ENCODE data around the gene MORC4.

Gene MORC4

GRCh38 chrX:107000013-107000515 lies at the start of gene MORC4:
Gene MORC4 (minus strand): TSS chrX:107000212. CDS start chrX:106999969, 243 bp downstream.
- TF ChIP-seq GATA3 (IDR thresholded peaks at IDR 0.05; ENCODE audit: low read depth, low read length): no peak
- no peak for TF ChIP-seq GATA2 (IDR thresholded peaks at IDR 0.05; ENCODE audit: low read depth, low read length)

GRCh38 chrX:107047622-107048021 lies 47.6 kb upstream of the MORC4 start:
- no peak for TF ChIP-seq GATA3 (IDR thresholded peaks at IDR 0.05; ENCODE audit: low read depth, low read length)
- TF ChIP-seq GATA2 (IDR thresholded peaks at IDR 0.05; ENCODE audit: low read depth, low read length): no peak

- no peak for TF ChIP-seq GATA2 (IDR thresholded peaks at IDR 0.05; ENCODE audit: low read depth, low read length)
- TF ChIP-seq GATA3 (IDR thresholded peaks at IDR 0.05; ENCODE audit: low read depth, low read length): no peak
Observed at GRCh38 chrX:107029752-107030151, 29.7 kb upstream of the MORC4 start.

- TF ChIP-seq GATA2 (IDR thresholded peaks at IDR 0.05; ENCODE audit: low read depth, low read length): no peak
- no peak for TF ChIP-seq GATA3 (IDR thresholded peaks at IDR 0.05; ENCODE audit: low read depth, low read length)
Observed at GRCh38 chrX:107025545-107025944, 25.5 kb upstream of the MORC4 start.

- no peak for TF ChIP-seq GATA2 (IDR thresholded peaks at IDR 0.05; ENCODE audit: low read depth, low read length)
- TF ChIP-seq GATA3 (IDR thresholded peaks at IDR 0.05; ENCODE audit: low read depth, low read length): no peak
Observed at GRCh38 chrX:107014936-107015335, 14.9 kb upstream of the MORC4 start.

- no peak for TF ChIP-seq GATA2 (IDR thresholded peaks at IDR 0.05; ENCODE audit: low read depth, low read length)
- no peak for TF ChIP-seq GATA3 (IDR thresholded peaks at IDR 0.05; ENCODE audit: low read depth, low read length)
Observed at GRCh38 chrX:107008034-107008433, 8.0 kb upstream of the MORC4 start.

- no peak for TF ChIP-seq GATA2 (IDR thresholded peaks at IDR 0.05; ENCODE audit: low read depth, low read length)
- no peak for TF ChIP-seq GATA3 (IDR thresholded peaks at IDR 0.05; ENCODE audit: low read depth, low read length)
Observed at GRCh38 chrX:106999002-106999975, 723 bp downstream of the MORC4 start.

- no peak for TF ChIP-seq GATA3 (IDR thresholded peaks at IDR 0.05; ENCODE audit: low read depth, low read length)
- no peak for TF ChIP-seq GATA2 (IDR thresholded peaks at IDR 0.05; ENCODE audit: low read depth, low read length)
Observed at GRCh38 chrX:106997611-106998010, 2.4 kb downstream of the MORC4 start.

- TF ChIP-seq GATA2 (IDR thresholded peaks at IDR 0.05; ENCODE audit: low read depth, low read length) (no peak), GATA3 (IDR thresholded peaks at IDR 0.05; ENCODE audit: low read depth, low read length) (no peak)
Observed at GRCh38 chrX:106995678-106996077, 4.3 kb downstream of the MORC4 start.

- TF ChIP-seq GATA2 (IDR thresholded peaks at IDR 0.05; ENCODE audit: low read depth, low read length) (no peak), GATA3 (IDR thresholded peaks at IDR 0.05; ENCODE audit: low read depth, low read length) (no peak)
Observed at GRCh38 chrX:106987488-106987887, 12.5 kb downstream of the MORC4 start.

GRCh38 chrX:106980952-106981626 lies 18.9 kb downstream of the MORC4 start:
- no peak for TF ChIP-seq GATA3 (IDR thresholded peaks at IDR 0.05; ENCODE audit: low read depth, low read length)

GRCh38 chrX:106976416-106976815 lies 23.6 kb downstream of the MORC4 start:
- TF ChIP-seq GATA2 (IDR thresholded peaks at IDR 0.05; ENCODE audit: low read depth, low read length) (no peak), GATA3 (IDR thresholded peaks at IDR 0.05; ENCODE audit: low read depth, low read length) (no peak)

- TF ChIP-seq GATA2 (IDR thresholded peaks at IDR 0.05; ENCODE audit: low read depth, low read length) (no peak), GATA3 (IDR thresholded peaks at IDR 0.05; ENCODE audit: low read depth, low read length) (no peak)
Observed at GRCh38 chrX:106973433-106974149, 26.4 kb downstream of the MORC4 start.

GRCh38 chrX:106972896-106973295 lies 27.1 kb downstream of the MORC4 start:
- TF ChIP-seq GATA3 (IDR thresholded peaks at IDR 0.05; ENCODE audit: low read depth, low read length) (no peak), GATA2 (IDR thresholded peaks at IDR 0.05; ENCODE audit: low read depth, low read length) (no peak)

All from SH-SY5Y (cell line).